ENCODE measurements around the gene FOXP1.

- no peak for TF ChIP-seq EZH2 (IDR thresholded peaks at IDR 0.05; ENCODE audit: insufficient read depth, poor library complexity, severe bottlenecking)
- no peak for TF ChIP-seq EZH2phosphoT487 (IDR thresholded peaks at IDR 0.05; ENCODE audit: insufficient read depth, low read depth)
These were observed 94.2 kb downstream of the FOXP1 start for GRCh38 chr3:71489315-71489761.
